HG03280 (cell line): ENCODE results near the gene ZDHHC7.

Experiments
- ATAC-seq: cut with Tn5 transposase; IDR thresholded peaks from one replicate; pipeline ENCODE4 v1.9.1; 2021; ENCODE audit warnings: mild to moderate bottlenecking, moderate library complexity; ENCODE audit not compliant: unreplicated experiment

Gene ZDHHC7

DNA sequence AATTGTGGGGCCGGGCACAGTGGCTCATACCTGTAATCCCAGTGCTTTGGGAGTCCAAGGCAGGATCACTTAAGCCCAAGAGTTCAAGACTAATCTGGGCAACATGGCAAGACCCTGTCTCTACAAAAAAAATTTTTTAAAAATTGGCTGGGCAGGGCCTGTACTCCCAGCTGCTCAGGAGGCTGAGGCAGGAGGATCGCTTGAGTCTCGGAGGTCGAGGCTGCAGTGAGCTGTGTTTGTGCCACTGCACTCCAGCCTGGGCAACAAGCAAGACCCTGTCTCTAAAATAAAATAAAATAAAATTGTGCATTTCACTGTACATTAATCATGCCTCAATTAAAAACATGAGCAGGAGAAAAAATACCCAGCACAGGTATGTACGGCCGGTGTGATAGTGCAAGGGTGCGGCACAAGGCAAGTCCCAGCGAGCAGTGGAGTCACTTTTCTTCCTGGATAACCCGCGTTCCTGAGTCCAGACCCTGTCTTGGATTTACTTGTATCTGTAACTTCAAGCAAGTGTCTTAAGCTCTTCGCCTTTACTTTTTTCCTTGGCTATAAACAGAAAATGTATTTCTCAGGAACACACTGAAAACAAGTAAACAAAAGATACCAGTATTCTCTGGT is 11.4 kb downstream of the ZDHHC7 start:
- ATAC-seq = no peak

DNA sequence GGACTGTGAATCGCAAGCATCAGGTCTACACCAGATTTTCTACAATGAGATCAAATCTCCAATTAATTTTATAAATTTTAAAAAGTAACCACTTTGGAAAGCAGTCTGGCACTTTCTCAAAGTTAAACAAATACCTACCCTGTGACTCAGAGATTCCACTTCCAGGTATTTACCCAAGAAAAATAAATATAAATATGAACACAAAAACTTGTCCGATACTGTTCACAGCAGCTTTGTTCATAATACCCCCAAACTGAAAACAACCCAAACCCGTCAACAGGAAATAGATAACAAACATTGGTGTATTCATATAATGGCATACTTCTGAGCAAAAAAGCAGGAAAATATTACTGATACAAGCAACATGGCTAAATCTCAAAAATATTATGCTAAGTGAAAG is 12.1 kb downstream of the ZDHHC7 start:
- no peak for ATAC-seq

DNA sequence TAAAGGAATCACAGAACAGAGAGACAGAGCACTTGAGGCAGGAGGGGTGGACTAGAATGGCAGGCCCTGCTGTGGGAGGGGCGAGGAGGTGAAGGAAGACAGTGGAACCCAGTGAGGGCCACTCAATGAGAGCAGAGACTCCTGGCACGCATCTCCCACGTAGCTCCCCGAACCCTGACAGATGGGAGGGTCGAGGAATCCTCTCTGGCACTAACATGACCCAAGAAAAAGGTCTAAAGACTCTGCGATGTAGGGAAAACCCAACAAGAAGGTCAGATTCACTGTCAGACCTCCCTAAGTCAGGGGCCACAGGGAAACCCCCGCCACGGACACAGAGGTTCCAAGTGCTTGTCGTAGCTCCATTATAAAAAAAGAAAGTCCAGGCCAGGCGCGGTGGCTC is 15.0 kb downstream of the ZDHHC7 start:
- ATAC-seq = no peak

DNA sequence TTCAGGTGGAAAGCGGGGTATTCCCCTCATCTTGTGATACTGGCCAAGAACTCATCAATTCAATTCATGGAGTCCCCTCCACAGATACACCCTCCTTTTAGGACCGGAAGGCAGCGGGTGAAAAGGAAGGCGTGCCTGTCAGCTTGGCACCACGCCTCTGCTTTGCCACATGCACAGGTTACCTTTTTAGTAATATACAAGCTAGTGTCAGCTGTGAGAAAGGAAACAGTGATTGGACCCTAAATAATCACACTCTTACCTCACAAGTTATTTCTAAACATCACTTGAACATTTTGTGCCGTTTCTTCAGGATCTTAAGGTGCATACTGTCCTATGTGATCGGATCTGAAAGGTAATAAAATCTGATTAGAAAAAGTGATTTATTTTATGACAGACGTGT is 15.7 kb downstream of the ZDHHC7 start:
- no peak for ATAC-seq

DNA sequence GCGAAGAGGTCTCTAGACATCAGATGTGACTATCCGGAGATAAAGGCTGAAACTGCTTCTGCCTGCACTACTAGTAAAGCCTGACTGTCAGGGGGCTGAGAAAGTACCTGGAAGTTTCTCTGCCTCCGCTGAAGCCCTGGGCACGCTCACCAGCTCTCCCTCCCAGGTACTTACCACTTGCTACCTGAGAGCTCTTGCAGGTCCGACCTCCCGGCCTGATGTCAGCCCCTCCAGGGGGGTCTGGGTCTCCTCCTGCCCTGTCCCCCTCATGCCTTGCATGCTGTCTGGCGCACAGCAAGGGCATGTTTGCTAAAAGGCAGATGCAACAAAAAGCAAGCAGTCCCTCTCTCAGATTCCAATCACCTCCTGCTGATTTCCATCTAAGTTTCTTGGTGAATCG is 17.4 kb downstream of the ZDHHC7 start:
- no peak for ATAC-seq

DNA sequence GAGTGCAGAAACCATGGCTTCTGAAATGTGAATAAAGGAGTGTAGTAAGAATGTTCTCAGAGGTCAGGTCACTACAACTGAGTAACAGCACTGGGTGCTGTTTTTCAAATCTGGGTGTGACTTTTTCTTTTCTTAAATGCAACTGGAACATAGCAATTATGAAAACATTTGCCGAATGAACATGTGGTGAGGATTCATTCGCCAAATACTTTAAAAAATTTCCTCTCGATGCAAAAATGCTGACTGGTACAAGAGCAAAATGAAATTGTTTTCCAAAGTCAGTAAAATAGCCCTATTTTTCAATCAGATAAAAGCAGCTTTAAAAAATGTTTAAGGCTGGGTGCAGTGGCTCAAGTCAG is 18.6 kb downstream of the ZDHHC7 start:
- no peak for ATAC-seq

DNA sequence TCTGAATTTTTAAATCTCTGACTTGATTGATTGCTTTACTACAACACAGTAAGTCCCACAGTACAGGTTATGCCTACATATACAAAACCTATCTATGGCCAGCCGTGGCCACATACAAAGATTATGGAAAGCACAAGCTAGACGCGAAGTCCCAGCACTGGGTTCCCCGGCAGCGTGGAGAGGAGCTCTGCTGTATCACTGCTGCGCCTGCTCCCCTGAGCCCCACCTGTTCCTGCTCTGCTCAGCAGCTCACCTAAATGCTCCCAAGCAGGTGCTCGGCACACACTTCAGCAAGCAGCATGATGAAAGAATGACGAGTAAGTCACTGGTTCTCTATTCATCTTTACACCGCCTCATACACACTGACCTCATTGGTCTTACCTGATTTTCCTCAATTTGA is 20.6 kb downstream of the ZDHHC7 start:
- ATAC-seq = no peak

DNA sequence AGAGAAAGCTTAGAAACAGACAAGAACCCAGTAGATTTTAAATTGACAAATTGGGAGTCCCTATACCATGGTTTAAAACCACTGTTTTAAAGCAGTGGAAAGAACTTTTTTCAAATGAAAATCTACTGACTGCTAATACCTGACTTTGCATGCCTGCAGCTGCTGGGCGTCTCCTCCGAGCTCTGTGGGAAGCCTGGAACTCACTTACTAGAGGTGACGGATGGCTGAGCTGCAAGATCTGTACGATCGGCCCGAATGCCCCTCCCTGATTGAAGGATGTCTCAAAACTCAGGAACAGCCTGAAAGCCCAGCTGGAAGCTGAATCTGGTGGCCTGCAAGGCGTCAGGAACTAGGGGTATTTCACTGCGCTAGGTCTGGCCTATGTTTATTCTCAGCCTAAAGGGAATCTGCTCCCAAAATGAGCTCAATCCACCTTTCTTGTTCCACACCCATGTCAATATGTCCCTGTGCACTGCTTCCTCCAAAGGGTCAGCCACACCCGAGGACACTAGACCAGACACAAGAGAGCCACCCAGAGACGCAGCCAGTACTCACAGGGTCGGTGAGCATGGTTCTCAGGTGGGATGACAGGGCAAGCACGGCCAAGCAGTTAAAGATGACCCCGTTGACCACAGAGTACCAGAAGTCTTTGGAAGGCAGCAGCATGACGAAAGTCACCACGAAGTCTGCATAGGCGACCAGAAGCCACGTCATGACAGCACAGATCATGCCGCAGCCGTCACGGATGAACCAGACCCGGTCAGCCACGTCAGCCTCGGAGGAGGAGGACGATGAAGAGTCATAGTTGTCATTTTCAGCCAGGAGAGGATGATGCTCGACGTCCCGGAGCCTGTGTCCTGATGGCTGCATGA is 21.4 kb downstream of the ZDHHC7 start:
- no peak for ATAC-seq

DNA sequence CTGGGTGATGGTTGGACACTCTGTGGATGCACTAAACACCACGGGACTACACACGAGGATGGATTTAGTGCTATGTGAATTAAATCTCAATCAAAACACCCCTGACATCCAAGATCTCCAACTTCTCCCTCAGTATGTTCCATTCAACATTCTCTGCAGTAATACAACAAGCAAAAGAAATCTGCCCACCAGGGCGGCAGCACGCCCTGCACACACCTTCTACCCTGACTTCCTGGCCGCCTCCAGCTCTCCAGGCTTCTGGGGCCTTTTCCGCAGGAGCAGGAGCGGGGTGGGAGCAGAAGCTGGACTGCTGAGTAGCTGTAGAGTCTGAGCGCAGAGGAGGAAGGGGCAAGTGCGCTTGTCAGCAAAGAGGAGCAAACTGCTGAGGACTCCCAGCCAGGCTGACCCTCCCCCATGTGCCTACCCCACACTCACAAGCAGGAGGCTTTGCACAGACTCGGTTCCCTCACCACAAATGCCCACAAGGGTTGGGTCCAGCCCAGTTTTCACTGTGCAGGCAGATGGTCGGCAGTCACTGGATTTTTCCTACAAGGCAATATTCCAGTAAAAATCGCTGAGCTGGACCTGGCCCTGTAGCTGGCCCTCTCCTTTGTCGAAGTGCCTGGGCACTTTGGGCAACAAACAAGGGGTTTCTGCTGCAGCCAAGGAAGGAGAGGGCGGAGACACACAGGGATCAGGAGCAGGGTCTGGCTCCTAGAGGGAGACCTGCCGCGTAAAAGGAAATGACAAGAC is 22.8 kb downstream of the ZDHHC7 start:
- ATAC-seq = no peak

DNA sequence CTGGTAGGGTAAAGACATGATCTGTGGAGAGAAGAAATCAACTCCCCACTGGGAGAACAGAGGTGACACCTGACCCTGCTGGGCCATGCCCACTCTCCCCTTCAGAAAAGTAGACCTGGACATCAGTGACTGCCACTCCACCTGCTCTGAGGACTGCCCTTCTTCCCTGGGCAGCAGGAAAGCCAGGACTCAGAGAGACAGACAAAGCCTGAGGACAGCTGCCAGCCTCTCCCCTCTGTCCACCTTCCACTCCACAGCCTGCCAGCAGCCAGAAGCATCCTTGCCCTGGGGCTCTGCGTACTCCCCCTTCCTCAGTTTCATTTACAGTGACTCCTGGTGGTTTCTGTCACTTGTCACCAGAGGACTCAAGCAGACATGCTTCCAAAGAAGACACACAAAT is 24.5 kb downstream of the ZDHHC7 start:
- ATAC-seq = no peak

DNA sequence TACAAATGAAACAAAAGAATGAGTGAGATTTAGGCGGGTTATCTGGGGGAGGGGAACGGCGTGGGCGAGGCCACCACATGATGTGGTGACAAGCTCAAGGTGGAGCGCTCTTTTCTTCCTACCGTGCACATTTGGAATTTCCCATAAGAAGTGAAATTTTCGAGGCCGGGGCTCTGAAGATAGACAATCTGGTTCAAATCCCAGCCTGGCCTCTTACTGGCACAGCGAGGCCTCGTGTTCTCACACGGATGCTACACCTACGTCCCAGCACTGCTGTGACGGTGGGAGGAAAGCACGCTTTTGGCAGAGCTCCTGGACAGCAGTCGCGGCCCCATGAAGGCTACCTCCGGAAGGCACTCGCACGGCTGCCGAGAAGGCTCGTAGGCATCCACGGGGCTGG is 25.2 kb downstream of the ZDHHC7 start:
- no peak for ATAC-seq

DNA sequence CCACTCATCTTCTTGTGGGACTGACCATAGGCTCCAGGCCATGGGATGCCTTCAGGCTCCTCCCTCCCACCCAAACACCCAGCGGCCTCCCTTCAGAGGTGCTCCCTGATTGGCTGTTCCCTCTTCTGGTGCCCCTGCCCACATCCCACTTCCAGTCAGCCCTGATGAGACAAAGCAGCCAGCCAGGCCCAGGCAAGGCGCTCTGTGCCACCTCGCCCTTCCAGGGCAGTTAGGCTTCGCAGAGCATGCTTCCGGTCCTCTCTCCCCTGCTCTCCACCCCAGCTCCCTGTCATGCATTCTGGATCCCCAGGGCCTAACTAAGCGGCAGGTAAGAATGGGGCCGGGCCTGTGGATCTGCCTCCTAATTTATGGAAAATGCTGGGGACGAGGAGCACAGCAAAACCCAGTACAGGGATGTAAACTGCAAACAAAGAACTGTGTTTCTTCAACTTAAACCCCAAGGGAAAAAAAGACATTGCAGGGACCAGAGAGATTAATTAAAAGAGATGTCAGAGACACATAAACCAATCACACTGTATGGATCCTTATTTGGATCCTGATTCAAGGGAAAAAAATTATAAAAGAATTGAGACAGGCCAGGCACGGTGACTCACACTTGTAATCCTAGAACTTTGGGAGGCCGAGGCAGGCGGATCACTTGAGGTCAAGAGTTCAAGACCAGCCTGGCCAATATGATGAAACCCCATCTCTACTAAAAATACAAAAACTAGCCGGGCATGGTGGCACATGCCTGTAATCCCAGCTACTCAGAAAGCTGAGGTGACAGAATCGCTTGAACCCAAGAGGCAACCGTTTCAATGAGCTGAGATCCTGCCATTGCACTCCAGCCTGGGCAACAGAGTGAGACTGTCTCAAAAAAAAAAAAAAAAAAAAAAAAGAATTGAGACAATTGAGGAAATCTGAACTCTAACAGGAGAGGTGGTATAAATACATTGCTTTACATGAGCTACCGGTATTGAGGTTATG is 26.0 kb downstream of the ZDHHC7 start:
- no peak for ATAC-seq

DNA sequence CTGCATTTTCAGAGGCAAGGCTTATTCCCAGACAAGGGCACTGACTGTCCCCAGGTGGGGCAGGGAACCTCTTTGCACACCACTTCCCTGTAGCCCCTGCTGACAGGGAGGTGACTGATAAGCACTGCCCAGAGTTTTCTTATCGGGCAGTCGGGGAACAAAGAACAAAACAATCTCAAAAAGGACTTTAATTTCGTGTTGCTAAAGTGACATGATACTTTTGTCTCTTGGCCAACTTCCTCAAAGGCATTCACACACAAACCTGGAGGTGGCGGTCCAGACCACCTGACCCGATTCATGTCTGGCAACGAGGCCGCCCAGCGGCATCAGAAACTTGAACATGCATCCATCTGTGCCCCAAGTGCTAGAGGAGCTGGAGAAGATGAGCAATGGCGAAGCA is 28.9 kb downstream of the ZDHHC7 start:
- ATAC-seq = no peak

DNA sequence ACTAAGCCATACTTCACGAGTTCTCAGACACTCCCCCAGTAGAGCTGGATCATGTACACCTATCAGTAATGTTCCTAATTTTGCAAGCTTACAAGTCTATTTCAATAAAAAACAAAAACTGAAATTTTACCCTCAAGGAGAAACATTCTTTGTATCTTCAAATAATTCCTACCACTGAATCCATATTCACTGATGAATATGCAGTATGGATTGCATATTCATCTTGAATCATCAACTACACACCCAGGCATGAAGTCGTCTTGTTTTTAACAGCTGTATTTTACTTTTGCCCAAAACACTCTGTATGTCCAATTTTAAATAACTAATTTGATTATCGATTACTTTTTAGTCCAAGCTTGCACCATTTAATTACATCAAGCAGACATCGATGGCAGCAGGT is 31.8 kb downstream of the ZDHHC7 start:
- ATAC-seq = no peak

DNA sequence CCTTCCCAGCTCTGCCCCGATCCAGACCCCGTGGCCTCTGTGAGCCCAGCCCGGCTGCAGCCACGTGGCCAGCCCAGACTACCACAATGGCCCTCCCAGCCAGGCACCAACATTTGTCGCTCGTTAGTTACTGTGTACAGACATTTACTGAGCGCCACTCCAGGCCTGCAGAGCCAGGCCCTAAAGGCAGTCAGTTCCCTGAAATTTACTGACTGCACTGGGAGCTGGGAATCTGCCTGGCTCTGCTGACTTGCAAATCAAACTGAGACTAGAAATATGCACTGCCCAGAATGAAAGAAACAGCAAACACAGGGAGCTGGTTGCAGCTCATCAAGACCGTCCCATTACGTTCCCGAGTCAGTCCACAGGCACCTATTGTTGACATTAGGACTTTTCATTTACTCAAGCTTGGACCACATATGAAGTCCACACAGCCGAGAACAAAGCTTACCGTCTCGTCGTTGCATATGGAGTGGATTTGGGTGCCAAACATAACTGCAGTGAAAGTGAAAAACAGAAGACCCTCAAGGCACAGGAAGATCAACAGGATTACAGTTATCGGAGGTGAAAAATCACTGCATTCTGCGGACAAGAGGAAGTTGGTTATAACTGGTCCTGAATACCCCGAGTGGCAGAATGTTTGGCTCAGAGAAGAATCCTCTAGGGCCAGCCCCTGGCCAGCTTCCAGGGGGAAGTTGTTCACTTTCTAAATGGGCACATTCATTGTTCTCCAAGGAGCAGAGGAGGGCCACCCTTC is 34.5 kb downstream of the ZDHHC7 start:
- no peak for ATAC-seq

DNA sequence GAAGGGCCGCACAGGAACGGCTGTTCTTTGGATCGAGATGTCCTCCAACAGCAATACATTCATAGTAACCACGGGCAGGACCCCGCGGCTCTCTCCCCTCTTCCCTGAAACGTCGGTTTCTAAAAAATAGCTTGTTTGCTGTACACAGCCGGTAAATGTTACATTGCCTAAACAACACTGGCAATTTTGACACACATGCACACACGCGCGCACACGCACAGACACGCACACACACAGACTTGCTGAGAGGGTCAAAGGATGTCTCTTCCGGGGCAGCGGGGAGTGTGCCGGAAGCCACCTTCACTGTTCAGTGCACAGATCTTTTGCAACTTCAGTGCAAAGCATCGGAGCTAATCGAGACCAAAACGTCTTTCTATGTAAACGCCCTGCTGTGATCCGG is 35.8 kb downstream of the ZDHHC7 start:
- no peak for ATAC-seq

DNA sequence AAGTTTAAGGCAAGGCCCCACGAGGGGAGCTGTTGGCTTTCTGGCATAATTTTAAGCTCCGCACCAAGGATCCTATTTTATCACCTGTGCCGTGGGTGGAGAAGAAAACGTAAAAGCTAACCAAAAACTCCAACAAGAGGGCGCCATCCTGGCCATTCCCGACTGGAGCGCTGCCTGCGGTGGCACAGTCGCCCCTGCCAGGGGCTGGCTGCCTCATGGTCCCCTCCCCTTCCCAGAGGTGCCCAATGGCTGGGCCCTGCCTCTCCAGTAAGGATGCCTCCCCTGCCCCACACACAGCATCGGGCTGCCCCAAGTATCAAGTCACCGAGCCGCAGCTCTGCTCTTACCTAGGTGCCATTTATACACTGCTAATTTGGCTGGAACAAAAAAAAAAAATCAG is 36.3 kb downstream of the ZDHHC7 start:
- ATAC-seq = no peak

DNA sequence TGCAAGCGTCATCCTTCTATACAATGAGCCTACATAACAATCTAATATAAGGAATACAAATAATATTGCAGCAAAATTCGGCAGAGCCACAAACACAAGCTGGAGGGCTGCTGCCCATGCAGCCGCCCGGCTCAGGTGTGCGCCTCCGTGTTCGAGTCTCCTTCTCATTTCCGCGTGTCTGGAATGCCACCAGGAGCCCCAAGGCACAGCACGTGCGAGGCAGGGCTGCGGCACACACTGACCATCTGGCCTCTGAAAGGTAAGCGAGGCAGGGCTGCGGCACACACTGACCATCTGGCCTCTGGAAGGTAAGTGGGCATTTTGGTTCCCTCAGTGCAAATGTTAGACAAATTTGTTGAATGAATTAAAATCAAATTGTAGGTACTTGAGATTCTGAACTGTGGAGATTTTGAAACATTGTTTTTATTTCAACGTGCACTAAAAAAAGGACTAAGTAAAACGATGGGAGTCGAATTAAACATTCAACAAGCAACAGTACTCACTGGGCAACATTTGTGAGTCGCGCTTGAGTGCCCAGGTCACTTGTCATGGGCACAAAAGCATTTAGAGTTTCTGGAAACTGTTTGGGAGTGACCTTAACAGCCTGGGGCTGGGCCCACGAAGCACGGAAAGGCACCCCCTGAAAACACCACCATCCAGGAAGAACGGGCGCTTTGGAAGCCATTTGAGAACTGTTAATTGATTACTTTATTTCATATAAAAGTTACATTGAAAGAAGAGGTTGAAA is 37.4 kb downstream of the ZDHHC7 start:
- no peak for ATAC-seq

DNA sequence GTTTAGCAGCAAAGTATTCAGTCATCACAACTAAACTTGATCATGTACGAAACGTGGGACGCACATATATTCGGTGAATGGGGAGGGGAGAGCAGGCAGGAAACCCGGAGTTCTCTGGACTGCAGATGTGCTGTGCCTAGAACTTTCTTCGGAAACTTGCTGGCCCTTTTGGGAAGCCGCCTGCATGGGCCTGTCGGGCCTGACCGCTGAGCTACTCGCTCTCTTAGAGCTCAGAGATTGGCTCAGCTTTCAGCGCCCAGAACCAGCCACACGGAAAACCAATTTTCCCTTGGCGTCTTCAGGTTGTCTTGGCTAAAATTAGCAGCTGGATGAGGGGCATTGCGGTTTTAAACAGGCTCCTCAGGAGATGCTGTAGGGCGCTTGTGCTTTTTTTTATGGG is 38.1 kb downstream of the ZDHHC7 start:
- ATAC-seq = no peak
